Left cardiac atrium (tissue), 4 donors: Measurements from ENCODE around the gene DST. TPM values are rescaled to one million over a fixed set of nuclear protein-coding genes. Genes with fewer than 3 reads are reported as not detected.
"Not testable (repeated sequence)": the region's sequence is repeated elsewhere in the genome, so short reads cannot be mapped to it uniquely, and the experiment has no call there.

Experiments used
- ATAC-seq, 2 donors: fragments of 200-7000 bp; cut with Tn5 transposase; one replicate each; pipeline ENCODE4 v1.9.1; 2020; ENCODE audit warnings: mild to moderate bottlenecking in 2 of 2, moderate library complexity in 2 of 2
- DNase-seq: peaks from one replicate; pipeline ENCODE4 v3.0.0-alpha.2; 2020
- intact Hi-C, 2 donors: fragments of 100-400 bp; cut with DNase I; formaldehyde crosslinking; loops; one replicate each; pipeline versions ENCODE4 v1.14.1 to v1.15.1; 2022 to 2023
- total RNA-seq, 2 donors: library from RNA; stranded (reverse); fragmentation: NEBNext Ultra II Directional; extraction: Animal tissue kit (Norgen Biotek cat#: 25700); gene quantifications; one replicate each; pipeline ENCODE4 v1.2.1, GENCODE V29; 2021
- donor health status: DM: no; HTN: yes; CAD: no.
- donor health status: DM: no; HTN: yes; CAD: no; lungs with severe emphysema.
- donor health status: DM: yes; HTN: yes; CAD: no.
- donor health status: Dilated cardiomyopathy.

DST gene
- total RNA-seq, 2 donors from 2014 or later, result 190 to 213 TPM

DNA sequence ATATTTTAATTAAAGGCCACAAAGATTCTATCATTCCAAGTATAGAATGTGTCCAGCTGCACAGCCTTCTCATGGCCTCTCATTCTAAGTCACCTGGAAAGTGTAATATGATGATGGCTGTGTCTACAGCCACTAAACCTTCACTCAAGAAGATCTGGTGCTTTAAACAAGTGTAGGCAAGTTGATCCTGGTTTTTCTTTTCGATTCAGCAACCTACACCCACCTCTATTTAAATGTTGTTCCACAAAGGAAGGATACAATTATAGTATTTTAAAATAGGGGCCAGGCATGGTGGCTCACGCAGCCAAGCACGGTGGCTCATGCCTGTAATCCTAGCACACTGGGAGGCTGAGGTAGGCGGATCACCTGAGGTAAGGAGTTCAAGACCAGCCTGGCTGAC, 25.5 kb upstream of the DST start:
- intact Hi-C loops, result no loop called here
- DNase-seq (no peak), ATAC-seq (no peak)

- DNase-seq (no peak), ATAC-seq (no peak)
- intact Hi-C loops, result no loop called here
Measured at GRCh38 chr6:56667336-56667735, 24.6 kb upstream of the DST start.

- intact Hi-C loops, result no loop called here
- peak; percentile 36 to 41 for ATAC-seq
- no peak for DNase-seq
Measured at GRCh38 chr6:56664029-56664428, 21.3 kb upstream of the DST start.

- ATAC-seq (no peak), DNase-seq (no peak)
- intact Hi-C loops, result no loop called here
Measured at GRCh38 chr6:56663344-56663743, 20.7 kb upstream of the DST start.

- intact Hi-C loops, ATAC-seq, DNase-seq: not testable (repeated sequence)
Measured at GRCh38 chr6:56661338-56661737, 18.6 kb upstream of the DST start.

GRCh38 chr6:56660381-56660730, 17.7 kb upstream of the DST start:
- ATAC-seq (no peak), DNase-seq (no peak)
- intact Hi-C loops, result no loop called here

DNA sequence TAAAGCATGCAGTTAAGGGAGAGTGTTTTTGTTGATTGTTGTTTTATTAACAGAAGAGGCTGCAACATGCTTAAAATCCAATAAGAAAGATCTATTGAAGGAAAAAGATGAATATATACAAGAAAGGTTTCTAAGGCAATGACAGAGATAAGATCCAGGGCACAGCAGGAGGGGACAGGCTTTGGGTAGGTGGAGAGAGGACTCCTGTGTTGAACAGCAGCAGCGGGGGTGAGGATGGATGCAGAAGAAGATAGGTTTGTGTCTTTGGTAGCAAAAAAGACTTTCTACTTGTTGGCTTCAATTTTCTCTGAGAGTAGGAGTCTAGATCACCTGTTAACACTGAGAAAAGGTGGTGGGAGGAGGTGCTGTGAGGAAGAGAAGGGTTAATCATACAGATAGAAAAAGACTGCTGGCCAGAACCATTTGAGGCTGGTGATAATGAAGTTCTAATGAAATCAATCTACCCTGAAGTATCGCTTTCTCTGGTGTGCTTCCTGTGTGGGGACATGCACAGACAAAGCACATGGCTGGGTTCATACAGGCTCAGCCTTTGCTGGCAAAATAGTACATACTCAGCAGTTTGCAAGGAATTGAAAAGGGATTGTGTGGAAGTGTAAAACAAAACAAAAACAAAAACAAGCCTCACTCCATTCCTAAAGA, 17.2 kb upstream of the DST start:
- intact Hi-C loops, result no loop called here
- no peak for DNase-seq
- ATAC-seq, result peak; percentile 8 to 14

GRCh38 chr6:56658326-56658725, 15.6 kb upstream of the DST start:
- DNase-seq (no peak), ATAC-seq (no peak)
- intact Hi-C loops, result no loop called here

DNA sequence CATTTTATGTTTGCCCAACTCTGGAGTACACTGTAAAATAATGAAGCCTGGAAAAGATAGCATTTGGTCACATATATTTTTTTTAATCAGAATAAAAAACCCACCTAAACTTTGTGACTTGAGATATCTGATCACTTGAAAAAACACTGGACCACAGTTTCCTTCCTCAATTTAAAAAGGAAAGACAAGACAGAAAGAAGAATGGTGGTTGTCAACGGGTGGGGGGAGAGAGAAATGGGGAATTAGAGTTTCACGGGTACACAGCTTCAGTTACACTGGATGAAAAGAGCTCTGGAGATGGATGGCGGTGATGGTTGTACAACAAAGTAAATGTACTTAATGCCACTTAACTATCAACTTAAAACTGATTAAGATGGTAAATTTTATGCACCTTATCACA, 14.7 kb upstream of the DST start:
- intact Hi-C loops, result no loop called here
- ATAC-seq, result no peak
- DNase-seq, result no peak

- ATAC-seq, result no peak
- no peak for DNase-seq
- intact Hi-C loops, result no loop called here
Measured at GRCh38 chr6:56656466-56656865, 13.8 kb upstream of the DST start.

DNA sequence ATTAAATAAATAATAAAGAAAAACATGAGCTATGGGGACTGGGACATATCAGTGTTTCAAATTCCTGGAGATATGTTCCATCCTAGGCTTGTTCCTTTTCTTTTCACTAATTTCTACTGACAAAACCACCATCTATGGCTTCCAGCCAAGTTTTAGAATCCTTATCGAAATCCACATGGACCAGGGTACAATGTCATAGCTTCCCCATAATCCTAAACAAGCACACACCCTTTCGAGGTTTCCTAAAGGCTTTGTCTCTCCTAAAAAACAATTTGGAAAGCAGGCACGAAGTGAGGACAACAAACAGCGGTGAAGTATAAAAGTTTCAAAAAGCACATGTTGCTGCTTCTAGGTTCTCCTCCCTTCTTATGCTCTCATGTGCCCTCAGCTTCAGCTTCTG, 13.3 kb upstream of the DST start:
- intact Hi-C loops, result no loop called here
- no peak for DNase-seq
- ATAC-seq, result no peak

DNA sequence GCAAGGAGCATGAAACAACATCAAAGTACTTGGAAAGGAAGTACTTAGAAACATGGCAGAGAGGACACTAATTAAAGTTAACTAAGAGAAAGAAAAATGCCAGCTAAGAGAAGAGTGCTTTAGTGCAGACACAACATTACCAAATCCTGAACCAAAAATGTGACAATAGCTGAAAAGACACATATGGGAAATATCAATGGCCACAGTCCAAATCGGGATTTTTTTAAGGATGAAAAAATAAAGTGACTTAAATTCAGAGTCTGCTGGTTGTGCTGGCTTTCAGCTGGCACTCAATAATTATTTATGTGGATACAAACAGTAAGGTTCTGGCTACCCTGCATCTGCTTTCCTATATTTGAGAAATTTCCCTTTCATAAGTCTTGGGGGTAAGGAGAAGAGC, 12.6 kb upstream of the DST start:
- DNase-seq (no peak), ATAC-seq (no peak)
- intact Hi-C loops, result no loop called here

GRCh38 chr6:56652994-56653393, 10.3 kb upstream of the DST start:
- DNase-seq (no peak), ATAC-seq (peak in 1 of 2 donors; percentile 76)
- intact Hi-C loops, result no loop called here

DNA sequence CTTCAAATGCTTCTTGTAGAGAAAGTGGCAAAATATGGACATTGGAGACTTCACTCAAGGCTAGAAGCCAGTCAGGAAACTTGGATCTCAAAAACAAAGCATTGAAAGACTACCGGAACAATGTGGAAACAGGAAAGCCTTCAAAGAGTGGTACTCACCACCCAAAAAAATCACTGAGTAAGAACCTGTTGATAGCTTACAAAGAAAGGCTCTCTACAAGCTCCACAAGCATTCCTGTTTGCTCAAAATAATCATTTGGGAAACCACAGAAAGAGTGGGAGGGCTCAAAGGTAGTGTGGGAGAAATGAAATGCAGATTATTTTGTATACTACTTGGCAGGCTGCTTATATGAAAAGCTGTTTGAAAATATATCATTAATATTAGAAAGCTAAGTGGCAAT, 9.5 kb upstream of the DST start:
- intact Hi-C loops, result no loop called here
- ATAC-seq (peak in 1 of 2 donors; percentile 69), DNase-seq (no peak)

DNA sequence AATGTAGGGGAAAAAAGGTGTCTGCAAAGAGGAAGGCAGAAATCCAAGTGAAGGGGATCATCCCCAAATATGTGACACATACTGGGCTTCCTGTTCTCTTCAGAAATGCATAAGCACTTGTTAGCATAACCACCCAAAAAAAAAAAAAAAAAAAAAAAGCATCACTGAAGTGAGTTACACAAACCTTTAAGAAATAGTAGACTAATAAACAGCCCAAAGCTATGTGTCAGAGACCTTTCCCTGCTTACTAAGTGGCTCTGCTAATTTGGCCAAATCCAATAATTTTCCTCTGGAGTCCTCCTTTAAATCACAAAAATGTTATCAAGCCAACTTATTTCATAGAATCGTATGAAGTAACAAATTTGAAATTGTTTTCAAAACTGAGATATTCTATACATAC, 7.5 kb upstream of the DST start:
- intact Hi-C loops, result no loop called here
- no peak for ATAC-seq
- no peak for DNase-seq

- DNase-seq (no peak), ATAC-seq (no peak)
- intact Hi-C loops, result loop anchor here in 1 of 2 donors (10.0 kb wide), 1 partner anchor 195 kb away; no protein-coding TSS in a partner anchor
Measured at GRCh38 chr6:56649782-56650181, 7.1 kb upstream of the DST start.

GRCh38 chr6:56649053-56649769, 6.5 kb upstream of the DST start:
- DNase-seq (no peak), ATAC-seq (no peak)
- intact Hi-C loops, result loop anchor here in 1 of 2 donors (10.0 kb wide), 1 partner anchor 196 kb away; no protein-coding TSS in a partner anchor

DNA sequence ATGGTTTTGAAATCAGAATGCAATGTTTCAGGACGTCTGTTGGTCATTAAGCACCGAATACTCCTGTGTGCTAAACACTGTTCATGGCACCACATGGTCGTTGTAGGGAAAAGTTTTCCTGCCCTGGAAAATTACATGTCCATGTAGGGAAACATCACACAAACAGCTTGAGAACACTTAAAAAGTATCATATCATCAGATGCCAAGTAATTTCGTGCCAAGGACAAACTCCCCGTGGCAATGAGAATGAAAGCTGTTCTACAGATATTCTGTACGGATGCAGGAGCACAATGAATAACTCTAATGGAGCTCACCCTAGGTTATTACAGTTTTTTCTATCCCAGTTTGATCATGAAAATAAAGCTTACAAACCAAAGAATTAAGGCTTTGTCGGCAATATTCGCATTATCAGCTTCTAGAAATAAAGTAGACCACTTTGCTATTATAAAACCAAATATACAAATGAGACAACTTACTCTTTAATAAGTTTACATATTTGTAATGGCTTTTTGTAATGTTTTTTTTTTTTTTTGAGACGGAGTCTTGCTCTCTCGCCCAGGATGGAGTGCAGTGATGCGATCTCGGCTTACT, 4.6 kb upstream of the DST start:
- ATAC-seq (peak in 1 of 2 donors; percentile 48), DNase-seq (no peak)
- intact Hi-C loops, result loop anchor here in 1 of 2 donors (10.0 kb wide), 1 partner anchor 198 kb away; no protein-coding TSS in a partner anchor

DNA sequence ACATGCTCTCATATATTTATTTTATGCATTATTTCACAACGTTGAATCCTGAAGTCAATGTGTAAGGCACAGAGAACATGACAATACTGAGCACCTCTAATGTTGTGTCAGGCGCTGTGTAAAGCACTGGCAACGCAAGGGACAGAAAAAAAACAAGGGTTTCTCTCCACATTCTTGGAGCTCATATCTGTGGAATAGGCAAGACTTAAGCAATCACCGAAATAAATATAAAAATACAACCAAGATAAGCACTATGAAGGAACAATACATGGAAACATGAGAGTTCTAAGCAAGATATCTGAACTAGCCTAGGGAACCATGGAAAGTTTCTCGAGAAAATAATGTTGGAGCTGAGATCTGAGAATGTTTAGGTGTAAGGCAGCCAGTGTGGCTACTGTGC, 1.7 kb upstream of the DST start:
- no peak for ATAC-seq
- intact Hi-C loops, result loop anchor here in 1 of 2 donors (5.0 to 10.0 kb wide), 2 partner anchors 53 to 200 kb away; no protein-coding TSS in a partner anchor

DNA sequence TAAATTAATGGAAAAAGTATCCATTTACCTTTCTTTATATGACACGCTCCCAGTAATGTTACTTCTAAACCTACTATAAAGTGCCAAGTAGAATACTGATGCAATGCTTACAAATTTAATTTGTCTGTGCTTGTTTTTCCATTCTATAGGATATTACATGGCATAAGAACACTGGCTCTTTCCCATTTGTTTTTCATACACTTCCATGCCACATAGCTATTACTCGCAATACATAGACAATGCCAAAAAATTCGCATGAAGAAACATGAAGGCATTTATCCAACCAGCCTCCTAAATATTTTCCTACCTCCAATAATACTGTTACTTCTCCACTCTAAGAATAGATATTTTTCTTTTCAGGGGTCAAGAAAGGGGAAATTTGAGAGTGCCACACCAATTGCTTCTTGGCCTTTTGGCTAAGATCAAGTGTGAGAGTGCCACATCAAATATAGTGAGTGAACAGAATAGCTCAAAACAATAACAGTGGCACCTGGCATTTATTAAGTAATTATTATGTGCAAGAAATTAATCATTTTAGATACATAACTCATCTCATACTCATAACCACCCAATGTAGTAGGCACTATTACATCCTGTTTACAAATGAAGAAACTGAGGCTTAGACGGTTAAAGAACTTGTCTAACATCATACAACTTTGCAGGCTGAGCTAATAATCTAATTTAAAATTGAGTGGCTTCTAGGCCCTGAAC, 845 bp upstream of the DST start:
- ATAC-seq (no peak), DNase-seq (no peak)
- intact Hi-C loops, result loop anchor here in 1 of 2 donors (5.0 to 10.0 kb wide), 2 partner anchors 54 to 201 kb away; no protein-coding TSS in a partner anchor

More for the DNA sequence above, 1.7 kb upstream of the DST start:
- DNase-seq, result no peak
